Rectal smooth muscle tissue (tissue), 1 donor: ENCODE data around the gene PAQR9.

Experiments used
- H3K27ac ChIP-seq: one replicate; pipeline ENCODE4 v1.7.0; 2013; ENCODE audit warnings: low read depth, low read length, inconsistent platforms
- H3K27me3 ChIP-seq: one replicate; pipeline ENCODE4 v1.7.0; 2013; ENCODE audit warnings: low read length; ENCODE audit not compliant: control insufficient read depth, insufficient read depth
- H3K36me3 ChIP-seq: one replicate; pipeline ENCODE4 v1.7.0; 2013; ENCODE audit warnings: low read length; ENCODE audit not compliant: control insufficient read depth, insufficient read depth
- H3K4me1 ChIP-seq: one replicate; pipeline ENCODE4 v1.7.0; 2013; ENCODE audit warnings: low read length; ENCODE audit not compliant: control insufficient read depth, insufficient read depth
- H3K4me3 ChIP-seq: one replicate; pipeline ENCODE4 v1.7.0; 2013; ENCODE audit warnings: low read length
- H3K9ac ChIP-seq: one replicate; pipeline ENCODE4 v1.7.0; 2013; ENCODE audit warnings: low read length

The PAQR9 gene

GRCh38 chr3:142925140-142925539 is 38.3 kb downstream of the PAQR9 start:
- Histone ChIP-seq H3K36me3 (no peaks in the 10 kb centered on the region), H3K9ac (no peak overlapping the region), H3K27me3 (no peaks in the 10 kb centered on the region), H3K4me1 (no peaks in the 10 kb centered on the region), H3K4me3 (no peak overlapping the region), H3K27ac (no peak overlapping the region)

GRCh38 chr3:142923694-142924093 is 39.8 kb downstream of the PAQR9 start:
- no peak overlapping the region for H3K9ac ChIP-seq

GRCh38 chr3:142916605-142917004 is 46.9 kb downstream of the PAQR9 start:
- H3K4me1 ChIP-seq, result no peaks in the 10 kb centered on the region

More at GRCh38 chr3:142923694-142924093, 39.8 kb downstream of the PAQR9 start:
- no peaks in the 10 kb centered on the region for H3K27me3 ChIP-seq
- no peak overlapping the region for H3K27ac ChIP-seq
- no peaks in the 10 kb centered on the region for H3K4me1 ChIP-seq
- H3K4me3 ChIP-seq, result no peak overlapping the region
- no peaks in the 10 kb centered on the region for H3K36me3 ChIP-seq

GRCh38 chr3:142915636-142916035 is 47.8 kb downstream of the PAQR9 start:
- H3K27me3 ChIP-seq, result no peaks in the 10 kb centered on the region
- H3K27ac ChIP-seq, result no peak overlapping the region
- no peak overlapping the region for H3K9ac ChIP-seq
- no peaks in the 10 kb centered on the region for H3K4me1 ChIP-seq
- H3K36me3 ChIP-seq, result no peaks in the 10 kb centered on the region
- H3K4me3 ChIP-seq, result no peak overlapping the region

More at GRCh38 chr3:142916605-142917004, 46.9 kb downstream of the PAQR9 start:
- H3K4me3 ChIP-seq, result no peak overlapping the region
- H3K27me3 ChIP-seq, result no peaks in the 10 kb centered on the region
- H3K36me3 ChIP-seq, result no peaks in the 10 kb centered on the region
- H3K27ac ChIP-seq, result no peak overlapping the region
- no peak overlapping the region for H3K9ac ChIP-seq

- H3K4me1 ChIP-seq, result no peaks in the 10 kb centered on the region
- no peaks in the 10 kb centered on the region for H3K27me3 ChIP-seq
- H3K9ac ChIP-seq, result no peak overlapping the region
- H3K4me3 ChIP-seq, result no peak overlapping the region
- H3K27ac ChIP-seq, result no peak overlapping the region
- no peaks in the 10 kb centered on the region for H3K36me3 ChIP-seq
Observed at GRCh38 chr3:142914286-142914811, 49.1 kb downstream of the PAQR9 start.

- Histone ChIP-seq H3K27ac (no peak overlapping the region), H3K36me3 (no peaks in the 10 kb centered on the region), H3K27me3 (no peaks in the 10 kb centered on the region), H3K4me3 (no peak overlapping the region), H3K9ac (no peak overlapping the region), H3K4me1 (no peaks in the 10 kb centered on the region)
Observed at GRCh38 chr3:142913432-142913831, 50.0 kb downstream of the PAQR9 start.

- H3K36me3 ChIP-seq, result no peaks in the 10 kb centered on the region
- no peak overlapping the region for H3K4me3 ChIP-seq
- H3K27ac ChIP-seq, result peak overlapping the region; percentile 42
- H3K27me3 ChIP-seq, result no peaks in the 10 kb centered on the region
- no peaks in the 10 kb centered on the region for H3K4me1 ChIP-seq
- H3K9ac ChIP-seq, result no peak overlapping the region
Observed at GRCh38 chr3:142912402-142913172, 50.9 kb downstream of the PAQR9 start.
